ENCODE measurements around the gene STX18.
A peak's percentile ranks its signal among the peaks of the same experiment; 100 is the strongest.
"Not testable (repeated sequence)": the region's sequence is repeated elsewhere in the genome, so short reads cannot be mapped to it uniquely, and the experiment has no call there.

The STX18 gene

GRCh38 chr4:4541661-4542570, at the start of gene STX18:
Gene STX18, minus strand, starts transcription at chr4:4542048. Its CDS starts 84 bp downstream, at chr4:4541964.
- peak; percentile 98 for DNase-seq

GRCh38 chr4:4591071-4591470, 49.2 kb upstream of the STX18 start:
- DNase-seq = no peak

- no peak for DNase-seq
Observed at GRCh38 chr4:4590546-4590945, 48.7 kb upstream of the STX18 start.

GRCh38 chr4:4585012-4585670, 43.3 kb upstream of the STX18 start:
- DNase-seq = no peak

GRCh38 chr4:4583606-4584005, 41.8 kb upstream of the STX18 start:
- no peak for DNase-seq

GRCh38 chr4:4582653-4583052, 40.8 kb upstream of the STX18 start:
- no peak for DNase-seq

GRCh38 chr4:4580494-4580893, 38.6 kb upstream of the STX18 start:
- DNase-seq = no peak

- DNase-seq = peak; percentile 71
Observed at GRCh38 chr4:4578981-4579380, 37.1 kb upstream of the STX18 start.

GRCh38 chr4:4577359-4577875, 35.6 kb upstream of the STX18 start:
- peak; percentile 21 for DNase-seq

GRCh38 chr4:4575284-4576211, 33.7 kb upstream of the STX18 start:
- DNase-seq = peak; percentile 96

GRCh38 chr4:4574792-4575191, 32.9 kb upstream of the STX18 start:
- peak; percentile 76 for DNase-seq

GRCh38 chr4:4574052-4574451, 32.2 kb upstream of the STX18 start:
- DNase-seq = no peak

- peak; percentile 43 for DNase-seq
Observed at GRCh38 chr4:4572821-4573220, 31.0 kb upstream of the STX18 start.

GRCh38 chr4:4569861-4570260, 28.0 kb upstream of the STX18 start:
- DNase-seq = not testable (repeated sequence)

GRCh38 chr4:4568806-4569427, 27.1 kb upstream of the STX18 start:
- DNase-seq = no peak

GRCh38 chr4:4566359-4566758, 24.5 kb upstream of the STX18 start:
- peak; percentile 30 for DNase-seq

GRCh38 chr4:4564522-4564921, 22.7 kb upstream of the STX18 start:
- no peak for DNase-seq

GRCh38 chr4:4560642-4561041, 18.8 kb upstream of the STX18 start:
- DNase-seq = no peak

GRCh38 chr4:4560136-4560535, 18.3 kb upstream of the STX18 start:
- no peak for DNase-seq

- no peak for DNase-seq
Observed at GRCh38 chr4:4559596-4559995, 17.7 kb upstream of the STX18 start.

- DNase-seq = no peak
Observed at GRCh38 chr4:4558881-4559280, 17.0 kb upstream of the STX18 start.

- no peak for DNase-seq
Observed at GRCh38 chr4:4555916-4556315, 14.1 kb upstream of the STX18 start.

Measured in DMS53 (cell line).